ENCODE data around the gene HOXB5.

- TF ChIP-seq EP300 (IDR thresholded peaks at IDR 0.05), result no peak
- no peak for TF ChIP-seq CTCF (IDR thresholded peaks at IDR 0.05)
- TF ChIP-seq POLR2A (IDR thresholded peaks at IDR 0.05), result no peak
- TF ChIP-seq POLR2AphosphoS5 (IDR thresholded peaks at IDR 0.05), result no peak
These were observed 50.9 kb downstream of the HOXB5 start for GRCh38 chr17:48542698-48543106.

Measured in upper lobe of left lung (tissue), 4 donors.